Endothelial cell of umbilical vein (primary cell): Measurements from ENCODE around the gene MED8. TPM values are rescaled to one million over a fixed set of nuclear protein-coding genes. Genes with fewer than 3 reads are reported as not detected.

Experiments
- BruUV-seq: library from RNA; stranded (reverse); fragments of 400-500 nt; replicated peaks from 2 replicates; lab custom pipeline; 2021; lab: Mats Ljungman, UMichigan
- CTCF ChIA-PET: fragments of 300-600, 350-600 bp; sonication (Branson Sonifier 250); formaldehyde crosslinking; loops from one replicate; lab custom pipeline; 2021; ENCODE audit warnings: antibody characterized with exemption, inconsistent platforms; lab: Charles Lee
- POLR2A ChIA-PET: fragments of 300-600, 350-600 bp; sonication (Branson Sonifier 250); formaldehyde crosslinking; loops from one replicate; lab custom pipeline; 2021; ENCODE audit warnings: antibody characterized with exemption, inconsistent platforms; lab: Charles Lee
- DNase-seq: peaks from one replicate; pipeline ENCODE4 v3.0.0-alpha.2; 2011; ENCODE audit warnings: low read depth, low spot score
- FAIRE-seq: peaks from 2 replicates; lab custom pipeline; 2011; peaks lifted over from hg19 to GRCh38; lab: Jason Lieb, UNC
- H2AFZ ChIP-seq: 2 replicates; pipeline ENCODE4 v1.6.0; 2012; ENCODE audit warnings: low read depth, low read length, control low read depth, inconsistent platforms
- H3K27ac ChIP-seq: 2 replicates; pipeline ENCODE4 v1.5.1; 2011; ENCODE audit warnings: low read depth, mild to moderate bottlenecking, control low read depth, low read length, moderate library complexity; ENCODE audit not compliant: insufficient read depth
- H3K27me3 ChIP-seq, 2 experiments: 2 replicates each; pipeline versions ENCODE4 v1.6.0 to v1.6.1; 2011; ENCODE audit warnings: low read length in 2 of 2, mixed read lengths in 1 of 2; ENCODE audit not compliant: control insufficient read depth in 2 of 2, insufficient read depth in 2 of 2
- H3K36me3 ChIP-seq, 2 experiments: 2 replicates in 1 of 2; 3 replicates in 1 of 2; pipeline ENCODE4 v1.5.1; 2011; ENCODE audit warnings: low read length in 2 of 2, mild to moderate bottlenecking in 1 of 2, moderate library complexity in 1 of 2; ENCODE audit not compliant: control insufficient read depth in 2 of 2, insufficient read depth in 2 of 2; ENCODE audit errors: extremely low read depth in 1 of 2
- H3K4me1 ChIP-seq: 3 replicates; pipeline ENCODE4 v1.5.1; 2011; ENCODE audit warnings: mild to moderate bottlenecking, low read length; ENCODE audit not compliant: control insufficient read depth, insufficient read depth; ENCODE audit errors: extremely low read depth
- H3K4me2 ChIP-seq: 2 replicates; pipeline ENCODE4 v1.6.1; 2011; ENCODE audit warnings: low read length, control low read depth, mixed read lengths; ENCODE audit not compliant: insufficient read depth
- H3K4me3 ChIP-seq, 3 experiments: fragments of 200-600 bp in 1 of 3; sonication (generic), shearing (Covaris generic) in 1 of 3; replicated peaks in 1 of 3; 2 replicates each; pipeline ENCODE4 v1.5.1; 2011 to 2016; ENCODE audit warnings: control low read depth in 3 of 3, low read length in 3 of 3, mild to moderate bottlenecking in 2 of 3, inconsistent platforms in 1 of 3, low read depth in 1 of 3, moderate library complexity in 1 of 3; ENCODE audit not compliant: insufficient read depth in 1 of 3
- H3K79me2 ChIP-seq: 2 replicates; pipeline ENCODE4 v1.6.0; 2012; ENCODE audit warnings: low read length, inconsistent platforms; ENCODE audit not compliant: control insufficient read depth, insufficient read depth
- H3K9ac ChIP-seq: replicated peaks from 2 replicates; pipeline ENCODE3; 2011; ENCODE audit warnings: low read length, control low read depth; ENCODE audit not compliant: insufficient read depth; ENCODE audit errors: extremely low read depth
- H3K9me1 ChIP-seq: replicated peaks from 3 replicates; pipeline ENCODE4 v1.6.0; 2011; ENCODE audit warnings: mild to moderate bottlenecking, low read length; ENCODE audit not compliant: control insufficient read depth, insufficient read depth; ENCODE audit errors: extremely low read depth
- H3K9me3 ChIP-seq: replicated peaks from 2 replicates; pipeline ENCODE4 v1.5.1; 2012; ENCODE audit warnings: low read length, inconsistent platforms; ENCODE audit not compliant: control insufficient read depth, insufficient read depth
- H4K20me1 ChIP-seq: replicated peaks from 2 replicates; pipeline ENCODE3; 2011; ENCODE audit warnings: mild to moderate bottlenecking, low read length; ENCODE audit not compliant: control insufficient read depth, insufficient read depth; ENCODE audit errors: extremely low read depth
- CTCF ChIP-seq, 2 donors: IDR thresholded peaks; 1 replicate in 1 of 2; 2 replicates in 1 of 2; pipeline ENCODE4 v1.5.1; 2011; ENCODE audit warnings: low read length in 2 of 2, mild to moderate bottlenecking in 2 of 2, moderate library complexity in 2 of 2, control low read depth in 1 of 2, inconsistent platforms in 1 of 2, low read depth in 1 of 2; ENCODE audit not compliant: insufficient read depth in 1 of 2; ENCODE audit errors: extremely low read depth in 1 of 2
- EZH2 ChIP-seq: IDR thresholded peaks from 2 replicates; pipeline ENCODE4 v1.6.1; 2012; ENCODE audit warnings: borderline replicate concordance, low read depth, mild to moderate bottlenecking, moderate library complexity, low read length, inconsistent platforms; ENCODE audit not compliant: severe bottlenecking
- FOS ChIP-seq: IDR thresholded peaks from 2 replicates; pipeline ENCODE4 v1.6.1; 2011; ENCODE audit warnings: mild to moderate bottlenecking, low read length, moderate library complexity, borderline replicate concordance; ENCODE audit not compliant: insufficient read depth
- GATA2 ChIP-seq: IDR thresholded peaks from 2 replicates; pipeline ENCODE4 v1.7.0; 2011; ENCODE audit warnings: low read depth, mild to moderate bottlenecking, moderate library complexity, mixed read lengths, low read length; ENCODE audit not compliant: insufficient read length, insufficient read depth
- JUN ChIP-seq: IDR thresholded peaks from 2 replicates; pipeline ENCODE4 v1.6.1; 2011; ENCODE audit warnings: borderline replicate concordance, low read depth; ENCODE audit not compliant: insufficient read length, insufficient read depth
- MAX ChIP-seq: IDR thresholded peaks from 2 replicates; pipeline ENCODE4 v1.6.1; 2011; ENCODE audit not compliant: insufficient read depth, insufficient read length
- MYC ChIP-seq: IDR thresholded peaks from one replicate; pipeline ENCODE4 v1.6.1; 2011; ENCODE audit warnings: mild to moderate bottlenecking, low read depth, low read length
- POLR2A ChIP-seq: IDR thresholded peaks from 2 replicates; pipeline ENCODE4 v1.6.1; 2012; ENCODE audit warnings: low read depth, mild to moderate bottlenecking, control low read depth, low read length
- POLR2AphosphoS5 ChIP-seq: IDR thresholded peaks from 2 replicates; pipeline ENCODE4 v1.6.1; 2012; ENCODE audit warnings: low read depth, mild to moderate bottlenecking, control low read depth, low read length, moderate library complexity; ENCODE audit not compliant: insufficient read depth
- dilution Hi-C: fragments of 300-500 bp; cut with MboI; formaldehyde crosslinking; loops from one replicate; pipeline ENCODE4 v1.15.0; 2019; ENCODE audit warnings: low sequenced_read_pairs; ENCODE audit not compliant: extremely low pct_ligation_motif_present
- intact Hi-C: fragments of 100-400 bp; cut with micrococcal nuclease; formaldehyde crosslinking; loops from one replicate; pipeline ENCODE4 v1.10.0; 2022
- polyA plus RNA-seq, 4 experiments: library from polyadenylated mRNA; depleted of rRNA in 3 of 4; stranded (reverse) in 3 of 4; unstranded in 1 of 4; fragments of >200 nt; gene quantifications; 2 replicates each; pipeline versions ENCODE4 v1.2.1 to v1.2.3, GENCODE V29; 2011 to 2012; ENCODE audit warnings: missing spikeins in 1 of 4
- total RNA-seq: library from RNA; stranded (reverse); gene quantifications from 2 replicates; pipeline ENCODE4 v1.2.3, GENCODE V29; 2021

The MED8 gene
- total and polyA plus RNA-seq, 2 donors (not counting 3 experiments of a cell fraction or from before 2014, with no cell fraction given) = 19.6 to 45.6 TPM

DNA sequence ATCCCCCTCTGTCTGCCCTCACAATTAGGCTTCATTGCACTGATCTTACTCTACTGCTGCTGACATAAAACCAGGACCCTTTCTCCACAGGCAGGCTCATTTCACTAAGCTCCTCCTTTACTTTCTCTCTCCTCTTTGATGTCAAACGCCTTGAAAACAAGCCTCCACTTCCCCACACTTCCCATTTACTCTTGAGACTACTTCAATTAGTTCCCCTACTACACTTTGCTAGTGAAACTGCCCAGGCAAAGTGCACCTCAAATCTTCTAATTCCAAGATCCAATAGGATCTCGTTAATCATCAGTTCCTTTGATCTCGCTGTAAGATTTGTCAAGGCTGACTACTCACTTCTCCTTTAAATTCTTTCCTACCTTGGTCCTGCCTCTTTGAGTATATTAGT is 36.7 kb downstream of the MED8 start:
- Histone ChIP-seq H2AFZ (no peak overlapping the region), H3K4me2 (no peak overlapping the region), H4K20me1 (no peaks in the 10 kb centered on the region), H3K9ac (no peak overlapping the region), H3K4me1 (peaks cover 6% of the 10 kb centered on the region), H3K36me3 (no peaks in the 10 kb centered on the region), H3K27ac (no peak overlapping the region), H3K9me1 (no peaks in the 10 kb centered on the region), H3K27me3 (no peaks in the 10 kb centered on the region), H3K4me3 (no peak overlapping the region), H3K9me3 (no peaks in the 10 kb centered on the region), H3K79me2 (no peaks in the 10 kb centered on the region)
- POLR2A ChIA-PET = no interaction called here
- BruUV-seq = no TSS peak
- FAIRE-seq (no peak), DNase-seq (no peak)
- intact Hi-C loops (no loop called here), dilution Hi-C loops (no loop called here)
- no peak for TF ChIP-seq POLR2AphosphoS5
- no peak for TF ChIP-seq CTCF (IDR thresholded peaks at IDR 0.05; ENCODE audit: extremely low read depth in 1 of 2, insufficient read depth in 1 of 2, low read depth in 1 of 2, low read length in 2 of 2)
- TF ChIP-seq EZH2 = no peak
- TF ChIP-seq POLR2A = no peak
- no peak for TF ChIP-seq MAX
- no peak for TF ChIP-seq GATA2
- no peak for TF ChIP-seq MYC
- no peak for TF ChIP-seq FOS
- no peak for TF ChIP-seq JUN
- CTCF ChIA-PET = no interaction called here
